ENCODE results near the gene CNTN2. TPM values are rescaled to one million over a fixed set of nuclear protein-coding genes. Genes with fewer than 3 reads are reported as not detected.

Gene CNTN2
- total RNA-seq, 2 donors from 2014 or later: 0.13 TPM; not detected in 1

DNA sequence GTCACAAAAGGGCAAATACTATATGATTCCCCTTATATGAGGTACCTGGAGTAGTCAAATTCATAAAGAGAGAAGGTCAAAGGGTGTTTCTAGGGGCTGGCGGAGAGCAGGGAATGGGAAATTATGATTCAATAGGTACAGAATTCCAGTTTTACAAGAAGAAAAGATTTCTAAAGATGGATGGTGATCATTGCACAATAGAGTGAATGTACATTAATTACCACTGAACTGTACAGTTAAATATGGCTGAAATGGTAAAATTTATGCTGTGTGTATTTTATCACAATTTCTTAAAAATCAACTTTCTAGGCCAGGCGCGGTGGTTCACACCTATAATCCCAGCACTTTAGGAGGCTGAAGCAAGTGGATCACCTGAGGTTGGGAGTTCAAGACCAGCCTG is 59.4 kb downstream of the CNTN2 start:
- H3K36me3 ChIP-seq (ENCODE audit: control insufficient read depth, insufficient read depth, low read length): peaks cover 98% of the 10 kb centered on the region
- Mint-ChIP-seq H3K36me3 (ENCODE audit: low read depth) (peaks cover 87% of the 10 kb centered on the region), H3K27ac (no peak overlapping the region), H3K9me3 (no peaks in the 10 kb centered on the region), H3K4me1 (no peaks in the 10 kb centered on the region), H3K27me3 (ENCODE audit: insufficient read depth) (no peaks in the 10 kb centered on the region), H3K4me3 (no peak overlapping the region)
- no peak for DNase-seq
- H3K4me1 ChIP-seq (ENCODE audit: control insufficient read depth, insufficient read depth, low read length): no peaks in the 10 kb centered on the region
- no peak for TF ChIP-seq CTCF (conservative IDR thresholded peaks at IDR 0.05)
- no peak overlapping the region for H3K4me3 ChIP-seq (ENCODE audit: low read length)
- H3K27me3 ChIP-seq (ENCODE audit: control insufficient read depth, insufficient read depth, low read length, poor library complexity, severe bottlenecking): no peaks in the 10 kb centered on the region
- H3K27ac ChIP-seq (ENCODE audit: low read depth, low read length): no peak overlapping the region
- WGBS, 2 experiments (ENCODE audit: insufficient coverage in 1 of 2, insufficient read length in 1 of 2): 88 to 96% methylated on average over 3 of the region's 3 CpGs
- no peak overlapping the region for H3K9ac ChIP-seq (ENCODE audit: extremely low read depth, low read length, poor library complexity, severe bottlenecking)
- H3K9me3 ChIP-seq (ENCODE audit: control insufficient read depth, low read length): no peaks in the 10 kb centered on the region

DNA sequence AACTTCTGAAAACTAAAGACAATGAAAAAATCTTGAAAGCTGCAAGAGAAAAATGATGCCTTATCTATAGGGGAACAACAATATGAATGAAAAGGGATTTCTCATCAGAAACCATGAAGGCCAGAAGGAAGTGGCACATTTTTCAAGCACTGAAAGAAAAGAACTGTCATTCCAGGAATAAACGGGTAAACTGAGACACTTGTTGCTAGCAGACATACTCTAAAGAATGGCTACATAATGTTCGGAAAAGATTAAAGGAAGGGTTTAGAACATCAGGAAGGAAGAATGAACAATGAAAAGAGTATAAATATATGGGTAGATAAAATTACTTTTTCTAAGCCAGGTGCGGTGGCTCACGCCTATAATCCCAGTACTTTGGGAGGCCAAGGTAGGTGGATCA is 64.3 kb downstream of the CNTN2 start:
- no peak for DNase-seq
- Mint-ChIP-seq H3K27me3 (ENCODE audit: insufficient read depth) (no peaks in the 10 kb centered on the region), H3K9me3 (no peaks in the 10 kb centered on the region), H3K27ac (no peak overlapping the region), H3K4me1 (no peaks in the 10 kb centered on the region), H3K36me3 (ENCODE audit: low read depth) (peaks cover 52% of the 10 kb centered on the region), H3K4me3 (no peak overlapping the region)
- no peak for TF ChIP-seq CTCF (conservative IDR thresholded peaks at IDR 0.05)
- H3K4me1 ChIP-seq (ENCODE audit: control insufficient read depth, insufficient read depth, low read length): no peaks in the 10 kb centered on the region
- H3K9me3 ChIP-seq (ENCODE audit: control insufficient read depth, low read length): no peaks in the 10 kb centered on the region
- H3K27ac ChIP-seq (ENCODE audit: low read depth, low read length): no peak overlapping the region
- WGBS, 2 experiments (ENCODE audit: insufficient coverage in 1 of 2, insufficient read length in 1 of 2): 91 to 93% methylated on average over 4 of the region's 4 CpGs
- H3K9ac ChIP-seq (ENCODE audit: extremely low read depth, low read length, poor library complexity, severe bottlenecking): no peak overlapping the region
- H3K36me3 ChIP-seq (ENCODE audit: control insufficient read depth, insufficient read depth, low read length): peaks cover 79% of the 10 kb centered on the region
- H3K27me3 ChIP-seq (ENCODE audit: control insufficient read depth, insufficient read depth, low read length, poor library complexity, severe bottlenecking): no peaks in the 10 kb centered on the region
- H3K4me3 ChIP-seq (ENCODE audit: low read length): no peak overlapping the region

- Mint-ChIP-seq H3K36me3 (ENCODE audit: low read depth) (peaks cover 46% of the 10 kb centered on the region), H3K27me3 (ENCODE audit: insufficient read depth) (no peaks in the 10 kb centered on the region), H3K4me1 (no peaks in the 10 kb centered on the region), H3K27ac (no peak overlapping the region), H3K9me3 (no peaks in the 10 kb centered on the region), H3K4me3 (no peak overlapping the region)
- no peak overlapping the region for H3K9ac ChIP-seq (ENCODE audit: extremely low read depth, low read length, poor library complexity, severe bottlenecking)
- no peak overlapping the region for H3K27ac ChIP-seq (ENCODE audit: low read depth, low read length)
- WGBS, 2 experiments (ENCODE audit: insufficient coverage in 1 of 2, insufficient read length in 1 of 2): 94 to 100% methylated on average over 1 to 4 of the region's 4 CpGs
- H3K4me1 ChIP-seq (ENCODE audit: control insufficient read depth, insufficient read depth, low read length): no peaks in the 10 kb centered on the region
- no peak overlapping the region for H3K4me3 ChIP-seq (ENCODE audit: low read length)
- H3K27me3 ChIP-seq (ENCODE audit: control insufficient read depth, insufficient read depth, low read length, poor library complexity, severe bottlenecking): no peaks in the 10 kb centered on the region
- H3K9me3 ChIP-seq (ENCODE audit: control insufficient read depth, low read length): no peaks in the 10 kb centered on the region
- no peak for TF ChIP-seq CTCF (conservative IDR thresholded peaks at IDR 0.05)
- no peak for DNase-seq
- peaks cover 78% of the 10 kb centered on the region for H3K36me3 ChIP-seq (ENCODE audit: control insufficient read depth, insufficient read depth, low read length)
Observed at GRCh38 chr1:205108464-205108863, 65.5 kb downstream of the CNTN2 start.

All from endodermal cell (in vitro differentiated cells).